ENCODE data around the gene NXPH2. TPM values are rescaled to one million over a fixed set of nuclear protein-coding genes. Genes with fewer than 3 reads are reported as not detected.
"Not testable (repeated sequence)": the region's sequence is repeated elsewhere in the genome, so short reads cannot be mapped to it uniquely, and the experiment has no call there.

NXPH2 gene
- total RNA-seq, 1 donor from 2014 or later = not detected

- DNase-seq (ENCODE audit: low spot score) = no peak
Observed at GRCh38 chr2:138712212-138712979, 67.8 kb downstream of the NXPH2 start.

DNA sequence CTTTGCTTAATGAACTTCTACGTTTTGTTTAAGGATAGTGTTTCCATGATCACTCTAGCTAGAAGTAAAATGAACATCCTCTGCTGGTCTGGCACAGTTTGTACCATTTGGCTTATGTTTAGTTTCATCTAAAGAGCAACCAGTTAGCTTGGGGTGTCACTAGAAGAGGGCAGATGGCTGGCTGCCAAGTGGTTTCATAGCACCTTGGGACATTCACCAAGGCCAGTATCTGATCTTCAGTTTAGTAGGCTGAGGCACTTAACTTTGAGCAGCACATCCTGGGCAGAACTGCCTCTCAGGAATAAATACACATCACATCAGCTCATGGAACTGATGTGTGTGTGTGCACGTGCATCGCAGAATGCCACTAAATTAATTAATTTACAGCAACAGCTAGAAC, 68.4 kb downstream of the NXPH2 start:
- no peak for DNase-seq (ENCODE audit: low spot score)

GRCh38 chr2:138708682-138709241, 71.4 kb downstream of the NXPH2 start:
- DNase-seq (ENCODE audit: low spot score) = no peak

DNA sequence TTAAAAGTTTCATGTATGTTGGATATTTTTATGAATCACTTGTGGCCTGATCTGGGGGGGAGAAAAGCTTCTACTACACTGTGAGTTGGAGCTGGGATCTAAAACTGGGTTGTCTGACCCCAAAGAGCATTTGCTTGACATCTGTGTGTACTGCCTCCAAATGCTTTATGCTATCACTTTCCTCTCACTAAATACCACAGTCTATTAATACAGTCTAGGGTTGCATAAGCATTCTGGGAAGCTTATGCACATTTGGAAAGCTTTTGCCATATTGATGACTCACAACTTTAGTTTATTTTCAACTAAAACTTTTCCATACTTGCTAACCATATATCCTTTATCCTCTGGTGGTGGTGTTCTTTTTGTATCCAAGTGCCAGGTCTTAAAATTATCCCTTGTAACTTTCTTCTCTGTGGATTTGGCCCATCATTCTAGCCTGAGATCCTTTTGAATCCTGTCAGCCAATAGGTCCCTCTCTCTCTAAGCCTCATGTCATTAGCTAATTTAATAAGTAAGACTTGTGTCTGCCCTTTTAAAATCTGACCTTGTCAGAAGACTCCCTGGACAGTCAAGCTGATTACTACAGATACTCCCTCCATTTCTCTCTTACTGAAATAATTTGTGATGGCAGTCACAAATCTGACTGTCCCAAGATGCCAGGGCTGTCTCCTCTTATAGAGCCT, 72.7 kb downstream of the NXPH2 start:
- DNase-seq (ENCODE audit: low spot score) = no peak

DNA sequence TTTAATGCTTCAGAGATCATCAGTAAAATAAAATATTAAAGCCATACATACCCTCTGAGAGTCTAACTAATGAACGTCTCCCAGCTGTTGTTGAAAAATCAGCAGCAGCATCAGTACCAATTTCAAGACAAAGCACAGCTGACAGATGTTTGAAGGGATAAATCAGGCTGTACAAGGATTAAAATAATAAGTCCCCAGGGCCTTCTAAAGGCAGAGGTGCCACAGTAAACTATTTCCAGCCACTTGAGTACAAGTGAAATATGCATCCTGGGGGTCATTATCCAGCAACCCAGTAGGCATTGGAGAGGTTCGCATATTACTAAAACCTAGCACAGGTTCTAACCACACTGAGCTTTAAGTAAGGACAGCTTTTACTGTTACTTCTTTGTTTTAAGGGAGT, 76.9 kb downstream of the NXPH2 start:
- no peak for DNase-seq (ENCODE audit: low spot score)

DNA sequence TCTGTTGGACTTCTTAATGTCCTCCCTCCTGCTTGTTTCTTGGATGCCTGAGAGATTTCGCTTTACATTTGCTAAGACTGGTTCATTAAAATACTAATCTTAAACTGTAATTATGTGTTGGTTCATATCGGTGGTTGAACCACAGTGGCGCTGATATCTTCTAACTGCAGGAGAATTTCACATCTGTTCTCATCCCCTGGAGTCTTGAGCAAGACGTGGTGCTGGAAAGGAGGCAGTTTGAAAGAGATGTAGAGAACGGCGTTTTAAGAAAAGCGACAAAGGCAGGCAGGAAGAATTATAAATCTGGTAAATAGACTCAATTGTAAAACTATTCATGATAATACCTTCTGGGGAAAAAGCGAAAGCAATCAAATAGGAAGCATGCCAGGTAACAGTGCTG, 79.5 kb downstream of the NXPH2 start:
- DNase-seq (ENCODE audit: low spot score) = no peak

DNA sequence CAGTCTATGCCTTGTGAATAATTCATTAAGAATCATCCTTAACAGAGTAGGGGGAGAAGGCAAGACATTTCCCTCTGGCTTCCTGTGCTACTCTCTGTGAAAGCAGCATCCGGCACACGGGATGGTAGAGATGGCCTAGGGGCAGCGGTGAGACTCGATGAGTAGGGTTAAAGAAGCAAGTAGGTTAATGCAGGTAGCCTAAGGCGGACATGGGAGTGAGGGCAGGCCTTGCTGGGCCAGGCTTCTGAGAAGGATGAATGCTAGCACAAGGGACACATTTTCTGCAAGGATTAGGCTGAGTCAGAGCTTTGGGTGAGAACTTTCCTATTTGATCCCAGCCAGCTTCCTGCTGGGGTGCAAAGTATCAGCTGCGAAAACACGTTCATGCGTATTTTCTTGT, 80.8 kb downstream of the NXPH2 start:
- no peak for DNase-seq (ENCODE audit: low spot score)

DNA sequence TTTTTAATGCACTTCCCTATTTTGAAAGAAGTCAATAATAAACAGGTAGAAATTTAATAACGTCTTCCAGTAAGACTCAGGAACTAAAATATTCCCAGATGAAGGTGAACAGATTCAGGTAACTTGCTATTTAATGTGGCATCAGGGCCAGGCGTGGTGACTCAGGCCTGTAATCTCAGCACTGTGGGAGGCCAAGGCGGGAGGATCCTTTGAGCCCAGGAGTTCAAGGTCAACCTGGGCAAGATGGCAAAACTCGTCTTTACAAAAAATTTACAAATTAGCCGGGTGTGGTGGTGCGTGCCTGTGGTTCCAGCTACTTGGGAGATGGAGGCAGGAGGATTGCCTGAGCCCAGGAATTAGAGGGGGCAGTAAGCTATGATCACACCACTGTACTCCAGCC, 81.8 kb downstream of the NXPH2 start:
- DNase-seq (ENCODE audit: low spot score) = no peak

DNA sequence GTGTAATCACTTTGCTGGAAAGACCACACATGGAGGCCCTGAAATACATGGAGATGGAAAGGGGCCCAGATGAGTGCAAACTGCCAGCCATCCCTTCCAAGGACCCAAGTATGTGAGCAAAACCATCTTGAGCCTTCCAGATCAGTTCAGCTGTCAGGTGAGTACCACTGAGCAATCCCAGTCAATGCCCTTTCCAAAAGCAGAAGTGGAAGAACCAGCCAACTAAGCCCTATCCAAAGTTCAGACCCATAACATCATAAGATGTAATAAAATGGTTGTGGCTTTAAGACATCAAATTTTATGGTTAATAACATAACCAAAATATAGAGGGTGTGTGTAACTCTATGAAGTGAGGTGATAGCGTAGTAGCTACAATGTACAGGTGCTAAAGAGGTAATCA, 88.5 kb downstream of the NXPH2 start:
- DNase-seq (ENCODE audit: low spot score) = no peak

- no peak for DNase-seq (ENCODE audit: low spot score)
Observed at GRCh38 chr2:138689705-138690104, 90.5 kb downstream of the NXPH2 start.

GRCh38 chr2:138682163-138682562, 98.0 kb downstream of the NXPH2 start:
- DNase-seq (ENCODE audit: low spot score) = no peak

DNA sequence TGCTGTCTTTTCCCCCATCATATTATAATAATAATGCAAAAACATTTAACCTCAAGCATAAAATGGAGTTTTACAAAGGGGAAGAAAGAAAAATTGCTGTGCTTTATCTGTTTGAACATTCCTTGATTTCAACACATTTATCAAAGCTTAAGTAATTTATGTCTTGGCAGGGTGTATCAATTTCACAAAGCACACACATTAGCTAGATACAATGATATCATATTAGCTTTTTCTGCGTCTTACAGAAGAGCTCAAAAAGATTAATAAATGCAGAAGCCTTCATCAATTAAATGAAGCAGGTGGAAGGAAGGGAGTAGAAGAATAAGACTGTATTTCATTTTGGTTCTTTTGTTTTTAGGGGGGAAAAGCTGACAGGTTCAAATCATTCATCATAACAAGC, 103.0 kb downstream of the NXPH2 start:
- no peak for DNase-seq (ENCODE audit: low spot score)

DNA sequence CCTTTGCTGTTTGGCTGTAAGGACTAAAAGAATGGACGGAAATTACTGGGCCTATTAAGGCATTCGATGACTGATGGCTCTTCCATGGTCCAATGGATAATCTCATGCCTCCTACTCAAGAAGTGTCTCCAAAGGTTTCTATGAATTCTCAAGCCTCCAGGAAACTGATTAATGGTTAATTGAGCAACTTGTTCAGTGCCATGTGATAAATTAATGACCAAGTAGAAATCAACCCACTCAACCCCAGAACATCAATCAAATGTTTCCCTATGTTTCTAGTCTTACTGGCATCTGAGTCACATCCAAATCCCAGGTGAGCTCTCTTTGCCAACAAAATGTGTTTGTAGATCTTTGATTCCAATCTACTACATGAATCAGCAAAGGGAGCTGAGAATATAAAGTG, 103.6 kb downstream of the NXPH2 start:
- DNase-seq (ENCODE audit: low spot score) = no peak

GRCh38 chr2:138671566-138671965, 108.6 kb downstream of the NXPH2 start:
- DNase-seq (ENCODE audit: low spot score) = no peak

DNA sequence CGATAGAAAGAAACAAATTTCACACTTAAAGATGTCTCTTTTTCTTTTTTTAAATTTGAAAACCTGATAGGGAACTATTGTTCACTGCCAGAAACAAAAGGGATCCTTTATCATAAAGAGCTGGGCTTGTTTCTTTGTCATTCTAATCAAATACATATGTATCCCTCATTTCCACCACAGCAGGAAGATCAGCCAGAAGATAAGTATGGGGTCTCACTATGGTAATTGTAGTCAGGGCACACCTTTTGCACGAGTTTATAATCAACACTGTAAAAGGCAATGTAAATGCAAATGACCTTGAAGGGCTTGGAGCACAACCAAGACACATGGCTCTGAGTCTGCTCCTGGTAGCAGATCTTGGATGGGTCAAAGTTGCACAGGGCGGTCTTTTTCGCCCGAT, 109.5 kb downstream of the NXPH2 start:
- no peak for DNase-seq (ENCODE audit: low spot score)

DNA sequence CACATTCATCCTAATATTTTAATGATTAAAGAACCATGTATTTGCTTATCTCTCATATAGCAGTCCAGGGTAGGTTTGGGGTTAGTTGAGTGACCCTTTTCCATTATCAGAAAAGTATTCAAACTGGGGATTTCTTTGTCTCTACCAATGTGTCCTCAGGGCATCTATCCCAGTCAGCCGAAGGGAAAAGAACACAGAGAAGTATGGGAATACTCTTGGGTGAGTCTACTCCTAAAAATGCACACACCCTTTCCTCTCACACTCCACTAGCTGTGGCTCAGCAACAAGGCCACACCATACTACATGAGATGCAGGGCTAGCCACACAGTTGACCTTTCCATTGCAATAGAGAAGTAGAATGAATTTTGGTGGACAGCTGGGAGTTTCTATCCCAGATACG, 114.3 kb downstream of the NXPH2 start:
- DNase-seq (ENCODE audit: low spot score) = no peak

DNA sequence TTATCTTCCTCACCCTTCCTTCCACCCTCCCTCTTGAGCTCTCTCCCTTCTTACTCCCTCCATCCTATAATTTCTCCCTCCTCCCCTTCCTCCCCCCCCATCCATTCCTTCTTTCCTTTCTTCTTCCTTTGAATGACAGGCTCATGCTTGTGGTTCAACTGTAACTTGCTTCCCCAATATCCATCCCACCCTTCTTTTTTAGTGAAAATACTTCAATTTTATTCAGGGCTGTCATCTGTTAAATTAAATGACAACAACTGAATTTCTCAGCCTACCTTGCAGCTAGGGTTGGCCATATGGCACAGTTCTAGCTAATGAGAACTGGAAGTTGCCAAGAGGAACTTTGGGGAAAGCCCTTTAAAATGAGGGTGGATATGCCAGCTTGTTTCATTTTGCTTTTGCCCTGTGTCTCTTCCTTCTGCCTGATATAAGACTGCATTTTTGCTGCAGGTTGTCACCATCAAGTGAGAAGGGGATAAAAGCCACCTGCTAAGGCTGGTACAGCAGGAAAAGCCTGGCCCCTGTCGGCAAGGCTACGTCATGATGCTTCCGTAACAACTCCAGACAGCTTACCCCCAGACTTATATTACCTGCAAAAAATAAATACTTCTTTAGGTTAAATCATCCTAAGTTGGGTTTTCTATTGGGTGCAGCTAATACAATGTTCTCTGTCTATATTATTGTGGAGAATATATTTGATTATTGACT, 121.8 kb downstream of the NXPH2 start:
- DNase-seq (ENCODE audit: low spot score) = no peak

GRCh38 chr2:138654146-138654545, 126.0 kb downstream of the NXPH2 start:
- no peak for DNase-seq (ENCODE audit: low spot score)

DNA sequence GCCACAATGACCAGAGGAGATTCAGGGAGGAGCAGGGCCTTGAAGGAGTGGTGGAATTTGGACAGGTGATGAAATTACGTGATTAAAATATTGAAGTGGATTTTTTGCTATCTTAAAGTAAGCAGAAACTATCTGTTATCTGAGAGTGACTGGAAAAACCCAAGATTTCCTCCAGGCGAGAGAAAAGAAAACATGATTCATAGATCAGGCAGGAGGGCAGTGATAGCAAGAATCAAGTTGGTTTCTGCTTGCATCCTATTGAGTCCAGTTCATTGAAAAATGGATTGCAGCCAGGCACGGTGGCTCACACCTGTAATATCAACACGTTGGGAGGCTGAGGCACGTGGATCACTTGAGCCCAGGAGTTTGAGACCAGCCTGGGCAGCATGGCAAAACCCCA, 127.8 kb downstream of the NXPH2 start:
- no peak for DNase-seq (ENCODE audit: low spot score)

GRCh38 chr2:138649571-138649970, 130.6 kb downstream of the NXPH2 start:
- no peak for DNase-seq (ENCODE audit: low spot score)

DNA sequence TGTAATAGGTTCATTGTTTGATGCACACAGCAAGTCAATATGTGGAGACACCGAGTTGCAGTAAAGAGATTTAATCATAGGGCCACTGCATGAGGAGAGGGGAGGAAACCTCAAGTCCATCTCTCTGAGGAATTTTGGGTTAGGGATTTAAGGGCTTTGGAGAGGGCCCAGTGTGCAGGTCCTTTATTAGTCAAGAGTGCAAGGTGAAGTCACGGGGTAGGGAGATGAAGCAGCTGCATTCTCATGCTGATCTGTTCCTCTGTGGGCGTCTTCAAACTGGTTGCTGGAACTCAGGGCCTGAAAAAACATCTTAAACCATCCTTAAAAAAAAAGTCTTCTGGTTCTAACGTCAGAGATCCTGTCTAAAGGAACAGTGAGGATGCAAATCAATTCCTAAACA, 131.6 kb downstream of the NXPH2 start:
- DNase-seq (ENCODE audit: low spot score) = no peak

GRCh38 chr2:138644776-138645175, 135.4 kb downstream of the NXPH2 start:
- not testable (repeated sequence) for DNase-seq (ENCODE audit: low spot score)

Data from mesenteric fat pad (tissue), 1 donor.